Fibroblast of lung (primary cell): ENCODE measurements around the gene NUP93. TPM values are rescaled to one million over a fixed set of nuclear protein-coding genes. Genes with fewer than 3 reads are reported as not detected.
A peak's percentile ranks its signal among the peaks of the same experiment; 100 is the strongest.

ENCODE experiments used
- DNase-seq, 2 donors: peaks; one replicate each; pipeline versions ENCODE4 v3.0.0 to v3.0.0-alpha.2; 2010; ENCODE audit warnings: low read depth in 2 of 2
- H2AFZ ChIP-seq: 2 replicates; pipeline ENCODE4 v1.5.1; 2012; ENCODE audit warnings: low read length, control low read depth, inconsistent platforms
- H3K27ac ChIP-seq: 2 replicates; pipeline ENCODE4 v1.5.1; 2011; ENCODE audit warnings: low read length, control low read depth; ENCODE audit not compliant: insufficient read depth
- H3K27me3 ChIP-seq: 2 replicates; pipeline ENCODE4 v1.5.1; 2011; ENCODE audit warnings: mild to moderate bottlenecking, low read length; ENCODE audit not compliant: control insufficient read depth, insufficient read depth
- H3K36me3 ChIP-seq: 2 replicates; pipeline ENCODE4 v1.5.1; 2011; ENCODE audit warnings: low read length; ENCODE audit not compliant: control insufficient read depth, insufficient read depth
- H3K4me1 ChIP-seq: 2 replicates; pipeline ENCODE4 v1.5.1; 2011; ENCODE audit warnings: low read length; ENCODE audit not compliant: control insufficient read depth, insufficient read depth; ENCODE audit errors: extremely low read depth
- H3K4me2 ChIP-seq: 2 replicates; pipeline ENCODE4 v1.5.1; 2011; ENCODE audit warnings: low read length, control low read depth; ENCODE audit not compliant: insufficient read depth; ENCODE audit errors: extremely low read depth
- H3K4me3 ChIP-seq, 4 experiments: fragments of 200-600 bp in 1 of 4; sonication (generic) in 1 of 4; replicated peaks in 1 of 4; 2 replicates each; pipeline ENCODE4 v1.5.1; 2011 to 2016; ENCODE audit warnings: low read length in 4 of 4, low read depth in 3 of 4, mild to moderate bottlenecking in 3 of 4, control low read depth in 2 of 4, inconsistent platforms in 1 of 4, mixed read lengths in 1 of 4; ENCODE audit not compliant: insufficient read depth in 1 of 4; ENCODE audit errors: control extremely low read depth in 1 of 4
- H3K79me2 ChIP-seq: 2 replicates; pipeline ENCODE4 v1.5.1; 2012; ENCODE audit warnings: mild to moderate bottlenecking, low read length, inconsistent platforms; ENCODE audit not compliant: control insufficient read depth, insufficient read depth
- H3K9ac ChIP-seq: 2 replicates; pipeline ENCODE4 v1.5.1; 2011; ENCODE audit warnings: mild to moderate bottlenecking, low read length, control low read depth; ENCODE audit not compliant: insufficient read depth
- H3K9me3 ChIP-seq: 2 replicates; pipeline ENCODE4 v1.5.1; 2012; ENCODE audit warnings: low read depth, low read length; ENCODE audit not compliant: control insufficient read depth, insufficient read depth
- H4K20me1 ChIP-seq: 2 replicates; pipeline ENCODE4 v1.5.1; 2011; ENCODE audit warnings: low read length; ENCODE audit not compliant: control insufficient read depth, insufficient read depth; ENCODE audit errors: extremely low read depth
- CTCF ChIP-seq, 2 donors: IDR thresholded peaks in 1 of 2; conservative IDR thresholded peaks in 1 of 2; 1 replicate in 1 of 2; 2 replicates in 1 of 2; pipeline ENCODE4 v1.5.1; 2011 to 2012; ENCODE audit warnings: low read length in 2 of 2, control low read depth in 1 of 2, inconsistent platforms in 1 of 2, low read depth in 1 of 2, mild to moderate bottlenecking in 1 of 2
- EZH2 ChIP-seq: IDR thresholded peaks from 2 replicates; pipeline ENCODE4 v1.5.1; 2012; ENCODE audit warnings: low read length, control low read depth, mild to moderate bottlenecking; ENCODE audit errors: missing control alignments
- polyA plus RNA-seq, 2 donors: library from polyadenylated mRNA; depleted of rRNA in 1 of 2; stranded (reverse) in 1 of 2; unstranded in 1 of 2; fragments of >200 nt; gene quantifications; 2 replicates each; pipeline ENCODE4 v1.2.1, GENCODE V29; 2011 to 2012; ENCODE audit warnings: missing spikeins in 1 of 2
- total RNA-seq: library from RNA; depleted of rRNA; stranded (reverse); fragments of >200 nt; gene quantifications from 2 replicates; pipeline ENCODE4 v1.2.1, GENCODE V29; 2014

Gene NUP93
- total and polyA plus RNA-seq, 2 donors (not counting 1 experiment from before 2014, with no cell fraction given): 37.6 to 42.9 TPM

- DNase-seq: peak in 1 of 2 donors; percentile 56
- no peaks in the 10 kb centered on the region for H3K9me3 ChIP-seq
- no peak overlapping the region for H3K9ac ChIP-seq
- no peak overlapping the region for H3K27ac ChIP-seq
- no peaks in the 10 kb centered on the region for H3K4me1 ChIP-seq
- H4K20me1 ChIP-seq: no peaks in the 10 kb centered on the region
- H3K79me2 ChIP-seq: no peaks in the 10 kb centered on the region
- no peaks in the 10 kb centered on the region for H3K27me3 ChIP-seq
- no peak overlapping the region for H2AFZ ChIP-seq
- no peak overlapping the region for H3K4me2 ChIP-seq
- H3K4me3 ChIP-seq: no peak overlapping the region
- no peaks in the 10 kb centered on the region for H3K36me3 ChIP-seq
- TF ChIP-seq CTCF (conservative IDR thresholded peaks at IDR 0.05 in 1 of 2, IDR thresholded peaks at IDR 0.05 in 1 of 2; ENCODE audit: low read depth in 1 of 2, low read length in 2 of 2) (no peak), EZH2 (no peak)
These were observed 84.9 kb downstream of the NUP93 start for GRCh38 chr16:56814537-56815432.

- no peak overlapping the region for H3K4me2 ChIP-seq
- no peaks in the 10 kb centered on the region for H4K20me1 ChIP-seq
- no peak overlapping the region for H3K9ac ChIP-seq
- no peaks in the 10 kb centered on the region for H3K4me1 ChIP-seq
- no peak for DNase-seq
- no peaks in the 10 kb centered on the region for H3K27me3 ChIP-seq
- no peaks in the 10 kb centered on the region for H3K36me3 ChIP-seq
- H3K9me3 ChIP-seq: no peaks in the 10 kb centered on the region
- H2AFZ ChIP-seq: no peak overlapping the region
- no peaks in the 10 kb centered on the region for H3K79me2 ChIP-seq
- H3K4me3 ChIP-seq: no peak overlapping the region
- no peak for TF ChIP-seq EZH2
- TF ChIP-seq CTCF (conservative IDR thresholded peaks at IDR 0.05 in 1 of 2, IDR thresholded peaks at IDR 0.05 in 1 of 2; ENCODE audit: low read depth in 1 of 2, low read length in 2 of 2): no peak
- no peak overlapping the region for H3K27ac ChIP-seq
These were observed 85.8 kb downstream of the NUP93 start for GRCh38 chr16:56815721-56816120.

GRCh38 chr16:56817056-56817455 lies 87.1 kb downstream of the NUP93 start:
- Histone ChIP-seq H3K4me2 (no peak overlapping the region), H3K27ac (no peak overlapping the region), H3K9ac (no peak overlapping the region), H2AFZ (no peak overlapping the region), H3K9me3 (no peaks in the 10 kb centered on the region), H3K27me3 (no peaks in the 10 kb centered on the region), H4K20me1 (no peaks in the 10 kb centered on the region), H3K4me1 (no peaks in the 10 kb centered on the region), H3K4me3 (no peak overlapping the region), H3K79me2 (no peaks in the 10 kb centered on the region), H3K36me3 (no peaks in the 10 kb centered on the region)
- DNase-seq: no peak
- TF ChIP-seq EZH2 (no peak), CTCF (conservative IDR thresholded peaks at IDR 0.05 in 1 of 2, IDR thresholded peaks at IDR 0.05 in 1 of 2; ENCODE audit: low read depth in 1 of 2, low read length in 2 of 2) (no peak)
